Measurements from ENCODE around the gene SLC25A23.

The SLC25A23 gene

DNA sequence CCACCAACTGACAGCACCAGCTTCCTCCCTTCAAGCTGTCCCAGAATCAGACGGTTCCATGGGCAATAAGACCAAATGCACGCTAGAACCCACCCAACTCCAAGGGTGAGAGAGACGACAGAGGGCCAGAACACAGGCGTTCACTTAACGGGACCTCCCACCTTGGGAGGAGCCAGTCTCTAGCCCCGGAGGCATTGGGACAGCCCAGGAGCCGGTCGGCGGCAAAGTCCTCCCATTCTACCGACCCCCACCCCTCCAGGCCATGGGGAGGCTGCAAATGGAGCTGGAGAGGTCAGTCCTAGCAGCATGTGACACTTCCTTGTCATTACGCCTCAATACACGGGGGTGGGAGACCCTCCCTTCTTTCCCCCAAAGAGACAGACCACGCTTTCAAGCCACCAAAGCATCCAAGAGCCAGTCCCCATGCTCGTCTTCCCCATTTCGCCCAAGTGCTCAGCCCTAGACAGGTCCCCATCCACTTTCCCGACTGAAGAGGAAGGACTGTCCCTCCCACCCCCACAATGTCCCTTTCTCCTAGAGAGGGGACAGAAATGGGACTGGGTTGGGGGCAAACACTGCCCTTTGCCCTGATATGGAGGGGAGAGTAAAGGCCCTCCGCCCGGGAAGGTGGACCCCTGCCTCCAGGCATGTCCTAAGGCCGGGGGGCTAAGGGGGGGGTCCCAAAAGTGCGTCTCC lies 35.9 kb downstream of the SLC25A23 start:
- H3K4me3 ChIP-seq (ENCODE audit: low read depth, low read length), result peak overlapping the region; percentile 99
- TF ChIP-seq, protein P1, sequence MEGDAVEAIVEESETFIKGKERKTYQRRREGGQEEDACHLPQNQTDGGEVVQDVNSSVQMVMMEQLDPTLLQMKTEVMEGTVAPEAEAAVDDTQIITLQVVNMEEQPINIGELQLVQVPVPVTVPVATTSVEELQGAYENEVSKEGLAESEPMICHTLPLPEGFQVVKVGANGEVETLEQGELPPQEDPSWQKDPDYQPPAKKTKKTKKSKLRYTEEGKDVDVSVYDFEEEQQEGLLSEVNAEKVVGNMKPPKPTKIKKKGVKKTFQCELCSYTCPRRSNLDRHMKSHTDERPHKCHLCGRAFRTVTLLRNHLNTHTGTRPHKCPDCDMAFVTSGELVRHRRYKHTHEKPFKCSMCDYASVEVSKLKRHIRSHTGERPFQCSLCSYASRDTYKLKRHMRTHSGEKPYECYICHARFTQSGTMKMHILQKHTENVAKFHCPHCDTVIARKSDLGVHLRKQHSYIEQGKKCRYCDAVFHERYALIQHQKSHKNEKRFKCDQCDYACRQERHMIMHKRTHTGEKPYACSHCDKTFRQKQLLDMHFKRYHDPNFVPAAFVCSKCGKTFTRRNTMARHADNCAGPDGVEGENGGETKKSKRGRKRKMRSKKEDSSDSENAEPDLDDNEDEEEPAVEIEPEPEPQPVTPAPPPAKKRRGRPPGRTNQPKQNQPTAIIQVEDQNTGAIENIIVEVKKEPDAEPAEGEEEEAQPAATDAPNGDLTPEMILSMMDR (IDR thresholded peaks at IDR 0.05; ENCODE audit: control insufficient read depth, extremely low read depth, insufficient read depth), result no peak
- no peak for DNase-seq (ENCODE audit: low read depth)

DNA sequence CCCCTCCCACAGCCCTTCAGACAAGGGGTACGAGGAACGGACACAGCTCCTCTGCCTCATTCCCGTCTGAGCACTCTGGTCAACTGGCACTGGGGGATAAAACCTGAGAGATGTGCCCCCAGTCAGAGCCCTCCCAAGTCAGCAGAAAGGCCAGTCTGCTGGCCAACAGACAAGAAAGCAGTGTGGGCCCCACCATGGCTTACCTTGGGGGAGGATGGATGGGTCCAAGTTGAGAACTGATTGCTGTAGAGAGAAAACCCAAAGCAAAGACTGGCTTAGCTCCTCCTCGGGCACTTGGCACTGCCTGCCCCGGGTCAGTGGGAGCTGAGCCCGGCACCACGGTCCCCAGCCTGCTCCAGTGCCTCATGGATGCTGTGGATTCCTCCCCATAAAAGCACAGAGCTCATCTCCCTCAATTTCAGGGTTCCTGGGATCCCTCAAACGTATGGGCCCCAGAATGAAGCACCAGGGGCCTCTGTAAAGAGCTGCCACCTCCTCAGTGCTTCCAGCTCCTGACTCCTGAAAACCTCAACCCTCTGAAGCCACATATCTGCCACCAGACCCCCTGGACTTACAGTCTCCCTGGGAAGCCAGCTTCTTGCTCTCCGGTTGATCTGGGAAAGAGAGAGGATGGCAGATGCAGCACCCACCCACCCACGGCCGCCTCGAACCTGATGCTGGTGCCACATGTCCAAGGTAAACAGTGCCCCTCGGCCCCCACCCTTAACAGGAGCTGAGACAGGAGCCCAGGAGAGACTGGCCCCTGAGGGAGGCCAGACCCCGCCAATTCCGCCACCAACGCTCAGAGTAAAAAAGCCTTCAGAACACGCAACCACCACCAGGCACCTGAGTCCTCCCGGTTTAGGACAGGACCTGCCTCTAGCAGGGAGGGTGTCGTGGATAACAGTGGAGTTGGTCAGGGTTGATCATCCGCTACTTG lies 38.2 kb downstream of the SLC25A23 start:
- TF ChIP-seq, protein P1 (IDR thresholded peaks at IDR 0.05; ENCODE audit: control insufficient read depth, extremely low read depth, insufficient read depth), result no peak
- DNase-seq (ENCODE audit: low read depth), result no peak
- H3K4me3 ChIP-seq (ENCODE audit: low read depth, low read length), result no peak overlapping the region

DNA sequence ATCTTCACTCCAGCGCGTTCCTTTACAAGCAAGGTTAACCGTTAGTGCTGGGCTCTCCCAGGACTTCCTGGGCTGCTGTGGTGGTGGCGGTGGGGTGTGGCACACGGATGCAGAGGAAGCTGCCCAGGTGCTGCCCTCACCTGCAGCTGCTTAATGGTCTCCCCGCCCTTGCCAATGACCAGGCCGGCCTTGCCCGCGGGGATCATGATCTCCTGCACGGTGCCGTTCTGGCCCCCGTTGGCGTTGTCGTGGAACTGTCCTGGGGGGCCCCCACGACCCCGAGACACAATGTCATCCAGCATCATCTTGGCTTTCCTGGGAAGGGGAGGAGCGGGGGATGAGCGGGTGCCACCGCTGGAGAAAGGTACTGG lies 41.0 kb downstream of the SLC25A23 start:
- H3K4me3 ChIP-seq (ENCODE audit: low read depth, low read length), result no peak overlapping the region
- TF ChIP-seq, protein P1 (IDR thresholded peaks at IDR 0.05; ENCODE audit: control insufficient read depth, extremely low read depth, insufficient read depth), result no peak
- DNase-seq (ENCODE audit: low read depth), result no peak

DNA sequence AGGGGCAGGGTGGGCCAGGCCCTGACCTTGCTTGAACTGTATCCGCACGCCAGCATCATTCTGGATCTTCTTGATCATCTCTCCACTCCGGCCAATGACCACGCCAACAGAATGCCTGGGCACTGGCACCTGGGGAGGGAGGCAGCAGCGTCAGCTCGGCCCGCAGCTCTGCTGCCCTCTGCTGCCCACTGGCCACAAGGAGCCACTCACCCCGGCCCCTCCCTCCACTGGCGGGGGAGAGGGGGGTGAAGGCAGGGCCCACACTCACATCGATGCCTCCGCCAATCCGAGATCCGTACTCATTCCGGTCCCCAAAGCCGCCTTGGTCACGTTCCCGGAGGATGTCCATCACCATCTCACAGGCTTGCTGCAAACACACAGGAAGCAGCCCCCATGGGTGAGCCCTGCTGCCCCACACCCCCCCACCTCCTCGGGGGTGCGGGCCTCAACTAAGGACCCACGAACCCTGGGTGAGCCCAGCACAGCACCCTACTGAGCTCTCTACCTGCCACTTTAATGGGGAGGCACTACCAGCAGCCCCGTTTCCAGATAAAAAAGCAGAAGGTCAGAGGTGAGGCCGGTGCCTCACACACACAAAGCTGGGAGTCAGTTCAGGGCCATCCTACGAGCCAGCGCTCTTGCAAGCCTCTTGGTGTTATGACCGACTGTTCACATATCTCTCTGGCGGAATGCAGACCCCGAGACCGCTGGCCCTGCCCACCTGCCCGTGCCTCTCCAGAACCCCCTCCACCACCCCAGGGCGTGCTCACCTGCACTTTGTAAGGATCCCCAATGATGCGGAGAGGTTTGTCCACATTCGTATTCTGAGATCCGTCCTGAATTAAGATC lies 41.7 kb downstream of the SLC25A23 start:
- DNase-seq (ENCODE audit: low read depth), result no peak
- H3K4me3 ChIP-seq (ENCODE audit: low read depth, low read length), result no peak overlapping the region

DNA sequence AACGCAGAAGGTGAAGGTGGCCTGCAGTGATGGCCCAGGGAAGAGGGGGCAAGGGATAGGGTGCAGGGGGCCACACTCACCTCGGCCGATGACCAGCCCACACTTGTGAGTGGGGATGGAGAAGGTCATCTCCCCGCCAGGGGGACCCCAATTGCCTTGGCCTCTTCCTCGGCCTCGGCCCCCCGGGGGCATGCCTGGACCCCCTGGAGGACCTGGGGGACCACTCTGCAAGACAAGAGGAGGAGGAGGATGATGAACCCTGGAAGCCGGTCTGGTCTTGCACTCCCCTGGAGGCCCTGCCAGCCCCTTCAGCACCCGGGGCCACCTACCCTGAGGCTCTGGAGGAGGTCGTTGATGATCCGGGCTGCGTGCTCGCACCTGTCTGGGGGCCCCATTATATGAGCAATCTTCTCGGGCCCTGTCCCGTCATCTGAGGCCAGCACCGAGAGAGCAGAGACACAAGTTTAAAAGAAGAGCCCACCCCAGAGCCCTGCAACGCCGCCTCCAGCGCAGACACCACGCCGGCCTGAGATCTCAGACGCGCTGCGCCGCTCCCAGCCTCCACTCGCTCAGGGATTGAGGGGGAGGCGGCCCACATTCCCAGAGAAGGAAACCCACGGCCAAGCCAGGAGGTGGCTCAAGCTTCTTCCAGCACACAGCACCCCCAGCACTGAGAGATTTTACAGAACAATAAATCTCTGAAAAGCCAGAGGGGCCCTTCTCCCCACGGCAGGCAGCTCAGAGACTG lies 42.8 kb downstream of the SLC25A23 start:
- no peak overlapping the region for H3K4me3 ChIP-seq (ENCODE audit: low read depth, low read length)
- no peak for DNase-seq (ENCODE audit: low read depth)
- TF ChIP-seq, protein P1 (IDR thresholded peaks at IDR 0.05; ENCODE audit: control insufficient read depth, extremely low read depth, insufficient read depth), result no peak

More for the DNA sequence above, 41.7 kb downstream of the SLC25A23 start:
- TF ChIP-seq, protein P1 (IDR thresholded peaks at IDR 0.05; ENCODE audit: control insufficient read depth, extremely low read depth, insufficient read depth), result peak; percentile 67
